C4-2B (cell line): ENCODE data around the gene BBX.

Source experiments
- ZFX ChIP-seq: fragments of 450-650 bp; IDR thresholded peaks from 2 replicates; pipeline ENCODE4 v1.6.1; 2017
- TF ChIP-seq, protein P1 (sequence below): fragments of 450-650 bp; conservative IDR thresholded peaks from 2 replicates; pipeline ENCODE4 v1.5.1; 2017; ENCODE audit warnings: mild to moderate bottlenecking

DNA sequence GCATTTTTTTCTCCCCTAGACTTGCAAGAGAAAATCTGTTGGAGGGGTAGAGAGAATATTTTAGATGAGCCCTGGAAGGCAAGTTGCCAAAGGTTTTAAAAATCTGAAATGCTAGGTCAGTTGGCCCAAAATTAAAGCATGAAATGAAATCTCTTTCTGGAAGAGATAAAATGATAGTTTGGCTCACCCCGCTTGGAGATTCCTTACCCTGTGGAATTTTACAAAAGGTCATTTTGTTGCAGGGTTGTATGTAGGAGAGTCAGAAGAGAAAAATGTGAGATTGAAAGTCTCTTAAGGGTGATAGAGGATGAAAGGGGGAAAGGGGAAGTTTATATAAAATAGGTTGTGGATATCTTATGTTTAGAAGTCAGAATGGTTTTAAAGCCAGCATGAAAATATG lies 290.3 kb downstream of the BBX start:
- TF ChIP-seq ZFX = no peak
- TF ChIP-seq, protein P1, sequence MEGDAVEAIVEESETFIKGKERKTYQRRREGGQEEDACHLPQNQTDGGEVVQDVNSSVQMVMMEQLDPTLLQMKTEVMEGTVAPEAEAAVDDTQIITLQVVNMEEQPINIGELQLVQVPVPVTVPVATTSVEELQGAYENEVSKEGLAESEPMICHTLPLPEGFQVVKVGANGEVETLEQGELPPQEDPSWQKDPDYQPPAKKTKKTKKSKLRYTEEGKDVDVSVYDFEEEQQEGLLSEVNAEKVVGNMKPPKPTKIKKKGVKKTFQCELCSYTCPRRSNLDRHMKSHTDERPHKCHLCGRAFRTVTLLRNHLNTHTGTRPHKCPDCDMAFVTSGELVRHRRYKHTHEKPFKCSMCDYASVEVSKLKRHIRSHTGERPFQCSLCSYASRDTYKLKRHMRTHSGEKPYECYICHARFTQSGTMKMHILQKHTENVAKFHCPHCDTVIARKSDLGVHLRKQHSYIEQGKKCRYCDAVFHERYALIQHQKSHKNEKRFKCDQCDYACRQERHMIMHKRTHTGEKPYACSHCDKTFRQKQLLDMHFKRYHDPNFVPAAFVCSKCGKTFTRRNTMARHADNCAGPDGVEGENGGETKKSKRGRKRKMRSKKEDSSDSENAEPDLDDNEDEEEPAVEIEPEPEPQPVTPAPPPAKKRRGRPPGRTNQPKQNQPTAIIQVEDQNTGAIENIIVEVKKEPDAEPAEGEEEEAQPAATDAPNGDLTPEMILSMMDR = no peak
